22Rv1 (cell line): ENCODE measurements around the gene PPP1CA.

ENCODE experiments used
- H3K27ac ChIP-seq: fragments of 450-650 bp; 2 replicates; pipeline ENCODE4 v1.5.1; 2017
- CTCF ChIP-seq: fragments of 450-650 bp; IDR thresholded peaks from 2 replicates; pipeline ENCODE4 v1.5.1; 2017; ENCODE audit warnings: mild to moderate bottlenecking
- ZFX ChIP-seq: fragments of 450-650 bp; IDR thresholded peaks from 2 replicates; pipeline ENCODE4 v1.6.1; 2017; ENCODE audit warnings: antibody characterized with exemption, borderline replicate concordance

PPP1CA gene

GRCh38 chr11:67369801-67370284 lies 31.8 kb downstream of the PPP1CA start:
- H3K27ac ChIP-seq: no peak overlapping the region
- TF ChIP-seq ZFX: no peak
- TF ChIP-seq CTCF: no peak

GRCh38 chr11:67369275-67369674 lies 32.4 kb downstream of the PPP1CA start:
- no peak overlapping the region for H3K27ac ChIP-seq
- no peak for TF ChIP-seq ZFX
- no peak for TF ChIP-seq CTCF

GRCh38 chr11:67368621-67369020 lies 33.0 kb downstream of the PPP1CA start:
- no peak for TF ChIP-seq CTCF
- TF ChIP-seq ZFX: no peak
- H3K27ac ChIP-seq: no peak overlapping the region

GRCh38 chr11:67367761-67368227 lies 33.9 kb downstream of the PPP1CA start:
- no peak overlapping the region for H3K27ac ChIP-seq
- TF ChIP-seq ZFX: no peak
- no peak for TF ChIP-seq CTCF

- no peak overlapping the region for H3K27ac ChIP-seq
- TF ChIP-seq CTCF (no peak), ZFX (no peak)
These were observed 34.5 kb downstream of the PPP1CA start for GRCh38 chr11:67366961-67367760.

- H3K27ac ChIP-seq: no peak overlapping the region
- TF ChIP-seq ZFX: no peak
- no peak for TF ChIP-seq CTCF
These were observed 35.1 kb downstream of the PPP1CA start for GRCh38 chr11:67366546-67366945.

GRCh38 chr11:67365736-67366444 lies 35.8 kb downstream of the PPP1CA start:
- TF ChIP-seq CTCF: no peak
- no peak for TF ChIP-seq ZFX
- no peak overlapping the region for H3K27ac ChIP-seq
